Sigmoid colon (tissue), 4 donors: ENCODE measurements around the gene MICAL1.

Source experiments
- EP300 ChIP-seq, 4 donors: sonication (generic); formaldehyde crosslinking; IDR thresholded peaks; one replicate each; pipeline ENCODE4 v1.6.1; 2017; ENCODE audit warnings: antibody characterized with exemption in 4 of 4
- POLR2A ChIP-seq, 2 donors: fragments of 450-650 bp; IDR thresholded peaks; one replicate each; pipeline ENCODE4 v1.6.1; 2016; ENCODE audit warnings: antibody characterized with exemption in 2 of 2, mild to moderate bottlenecking in 2 of 2, moderate library complexity in 2 of 2
- POLR2AphosphoS5 ChIP-seq, 4 donors: sonication (generic); formaldehyde crosslinking; IDR thresholded peaks; one replicate each; pipeline ENCODE4 v1.6.1; 2017; ENCODE audit warnings: antibody characterized with exemption in 4 of 4
- TF ChIP-seq, protein P1 (sequence below), 4 experiments: fragments of 450-650 bp in 3 of 4; fragments of 200-600 bp in 1 of 4; IDR thresholded peaks; one replicate each; pipeline ENCODE4 v1.5.1; 2016 to 2019; ENCODE audit warnings: antibody characterized with exemption in 4 of 4, mild to moderate bottlenecking in 3 of 4, moderate library complexity in 2 of 4

DNA sequence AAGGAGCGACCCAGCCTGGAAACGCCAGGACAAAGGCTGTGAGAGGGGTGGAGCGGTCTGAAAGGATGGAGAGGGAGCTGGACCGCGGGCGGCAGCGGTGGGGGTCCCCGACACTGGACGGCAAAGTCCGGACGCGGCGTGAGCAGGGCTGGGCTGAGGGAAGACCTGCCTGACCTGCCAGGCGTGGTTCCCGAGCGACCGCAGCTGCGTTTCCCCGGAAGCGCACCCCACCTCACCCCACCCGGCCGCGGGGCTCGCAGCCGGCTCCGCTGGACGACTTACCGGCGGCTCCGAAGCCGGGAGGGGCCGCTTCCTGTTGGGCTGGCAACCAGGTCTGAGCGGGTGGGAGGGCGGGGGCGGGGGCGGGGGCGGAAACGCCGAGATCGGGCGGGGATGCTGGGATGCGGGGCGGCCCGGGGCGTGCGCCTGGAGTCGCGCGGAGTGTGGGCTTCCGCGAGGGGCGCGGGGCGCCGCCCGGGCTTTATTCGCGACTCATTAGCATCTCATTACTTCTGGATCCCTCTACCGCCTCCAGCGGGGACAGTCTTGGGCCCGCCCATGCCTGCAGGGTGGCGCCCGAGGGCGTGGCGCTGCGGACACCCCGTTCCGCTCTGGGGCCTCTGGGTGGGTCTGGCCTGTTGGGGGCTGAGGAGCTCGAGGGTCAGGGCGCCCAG is at the start of gene MICAL1:
- TF ChIP-seq, protein P1, sequence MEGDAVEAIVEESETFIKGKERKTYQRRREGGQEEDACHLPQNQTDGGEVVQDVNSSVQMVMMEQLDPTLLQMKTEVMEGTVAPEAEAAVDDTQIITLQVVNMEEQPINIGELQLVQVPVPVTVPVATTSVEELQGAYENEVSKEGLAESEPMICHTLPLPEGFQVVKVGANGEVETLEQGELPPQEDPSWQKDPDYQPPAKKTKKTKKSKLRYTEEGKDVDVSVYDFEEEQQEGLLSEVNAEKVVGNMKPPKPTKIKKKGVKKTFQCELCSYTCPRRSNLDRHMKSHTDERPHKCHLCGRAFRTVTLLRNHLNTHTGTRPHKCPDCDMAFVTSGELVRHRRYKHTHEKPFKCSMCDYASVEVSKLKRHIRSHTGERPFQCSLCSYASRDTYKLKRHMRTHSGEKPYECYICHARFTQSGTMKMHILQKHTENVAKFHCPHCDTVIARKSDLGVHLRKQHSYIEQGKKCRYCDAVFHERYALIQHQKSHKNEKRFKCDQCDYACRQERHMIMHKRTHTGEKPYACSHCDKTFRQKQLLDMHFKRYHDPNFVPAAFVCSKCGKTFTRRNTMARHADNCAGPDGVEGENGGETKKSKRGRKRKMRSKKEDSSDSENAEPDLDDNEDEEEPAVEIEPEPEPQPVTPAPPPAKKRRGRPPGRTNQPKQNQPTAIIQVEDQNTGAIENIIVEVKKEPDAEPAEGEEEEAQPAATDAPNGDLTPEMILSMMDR (IDR thresholded peaks at IDR 0.05): peak in 2 of 4 experiments; percentile 15 to 28
- peak in 1 of 2 donors; percentile 14 for TF ChIP-seq POLR2A (IDR thresholded peaks at IDR 0.05)
- TF ChIP-seq POLR2AphosphoS5 (IDR thresholded peaks at IDR 0.05): peak in 3 of 4 donors; percentile 20 to 60 (median 56)
- TF ChIP-seq EP300 (IDR thresholded peaks at IDR 0.05): no peak
